Left cardiac atrium (tissue), 4 donors: ENCODE measurements around the gene CDKAL1. TPM values are rescaled to one million over a fixed set of nuclear protein-coding genes. Genes with fewer than 3 reads are reported as not detected.

Experiments
- ATAC-seq, 2 donors: fragments of 200-7000 bp; cut with Tn5 transposase; one replicate each; pipeline ENCODE4 v1.9.1; 2020; ENCODE audit warnings: mild to moderate bottlenecking in 2 of 2, moderate library complexity in 2 of 2
- DNase-seq: peaks from one replicate; pipeline ENCODE4 v3.0.0-alpha.2; 2020
- intact Hi-C, 2 donors: fragments of 100-400 bp; cut with DNase I; formaldehyde crosslinking; loops; one replicate each; pipeline versions ENCODE4 v1.14.1 to v1.15.1; 2022 to 2023
- total RNA-seq, 2 donors: library from RNA; stranded (reverse); fragmentation: NEBNext Ultra II Directional; extraction: Animal tissue kit (Norgen Biotek cat#: 25700); gene quantifications; one replicate each; pipeline ENCODE4 v1.2.1, GENCODE V29; 2021
- donor health status: DM: no; HTN: yes; CAD: no.
- donor health status: DM: no; HTN: yes; CAD: no; lungs with severe emphysema.
- donor health status: DM: yes; HTN: yes; CAD: no.
- donor health status: Dilated cardiomyopathy.

Gene CDKAL1
- total RNA-seq, 2 donors from 2014 or later, result 9.8 to 10.8 TPM

- ATAC-seq (no peak), DNase-seq (no peak)
- intact Hi-C loops, result no loop called here
Observed at GRCh38 chr6:20998748-20999448, 464.6 kb downstream of the CDKAL1 start.

- DNase-seq (no peak), ATAC-seq (no peak)
- intact Hi-C loops, result no loop called here
Observed at GRCh38 chr6:21000331-21000801, 466.1 kb downstream of the CDKAL1 start.

- DNase-seq, result no peak
- intact Hi-C loops, result no loop called here
- ATAC-seq, result peak; percentile 34 to 72
Observed at GRCh38 chr6:21001736-21002135, 467.5 kb downstream of the CDKAL1 start.

GRCh38 chr6:21003780-21004541 is 469.7 kb downstream of the CDKAL1 start:
- intact Hi-C loops, result no loop called here
- no peak for DNase-seq
- ATAC-seq, result peak; percentile 50 to 54

GRCh38 chr6:21005816-21006570 is 471.7 kb downstream of the CDKAL1 start:
- intact Hi-C loops, result no loop called here
- DNase-seq, result no peak
- ATAC-seq, result peak in 1 of 2 donors; percentile 82

- ATAC-seq (no peak), DNase-seq (no peak)
- intact Hi-C loops, result no loop called here
Observed at GRCh38 chr6:21019614-21020013, 485.4 kb downstream of the CDKAL1 start.

GRCh38 chr6:21022343-21023107 is 488.3 kb downstream of the CDKAL1 start:
- intact Hi-C loops, result no loop called here
- DNase-seq (no peak), ATAC-seq (peak in 1 of 2 donors; percentile 66)

- intact Hi-C loops, result no loop called here
- no peak for DNase-seq
- ATAC-seq, result no peak
Observed at GRCh38 chr6:21023210-21023609, 489.0 kb downstream of the CDKAL1 start.

GRCh38 chr6:21024616-21025015 is 490.4 kb downstream of the CDKAL1 start:
- no peak for ATAC-seq
- intact Hi-C loops, result no loop called here
- DNase-seq, result no peak

- intact Hi-C loops, result no loop called here
- DNase-seq, result no peak
- ATAC-seq, result peak in 1 of 2 donors; percentile 71
Observed at GRCh38 chr6:21026576-21027273, 492.5 kb downstream of the CDKAL1 start.

- intact Hi-C loops, result no loop called here
- ATAC-seq (no peak), DNase-seq (no peak)
Observed at GRCh38 chr6:21027507-21027906, 493.2 kb downstream of the CDKAL1 start.

- intact Hi-C loops, result no loop called here
- DNase-seq (no peak), ATAC-seq (no peak)
Observed at GRCh38 chr6:21031182-21031581, 496.9 kb downstream of the CDKAL1 start.

GRCh38 chr6:21033084-21033483 is 498.8 kb downstream of the CDKAL1 start:
- DNase-seq (no peak), ATAC-seq (peak in 1 of 2 donors; percentile 43)
- intact Hi-C loops, result no loop called here

- DNase-seq (peak; percentile 50), ATAC-seq (peak; percentile 82 to 96)
- intact Hi-C loops, result no loop called here
Observed at GRCh38 chr6:21033575-21034026, 499.3 kb downstream of the CDKAL1 start.

- intact Hi-C loops, result no loop called here
- DNase-seq (no peak), ATAC-seq (peak in 1 of 2 donors; percentile 19)
Observed at GRCh38 chr6:21034345-21034744, 500.1 kb downstream of the CDKAL1 start.

GRCh38 chr6:21037453-21037852 is 503.2 kb downstream of the CDKAL1 start:
- intact Hi-C loops, result no loop called here
- DNase-seq (no peak), ATAC-seq (no peak)

- DNase-seq (no peak), ATAC-seq (no peak)
- intact Hi-C loops, result loop anchor here in 1 of 2 donors (10.0 kb wide), 1 partner anchor 235 kb away; no protein-coding TSS in a partner anchor
Observed at GRCh38 chr6:21039926-21040325, 505.7 kb downstream of the CDKAL1 start.

- intact Hi-C loops, result loop anchor here in 1 of 2 donors (10.0 kb wide), 1 partner anchor 230 kb away; no protein-coding TSS in a partner anchor
- DNase-seq (no peak), ATAC-seq (peak in 1 of 2 donors; percentile 47)
Observed at GRCh38 chr6:21045135-21045700, 511.0 kb downstream of the CDKAL1 start.
